ENCODE measurements around the gene NCOA1.

DNA sequence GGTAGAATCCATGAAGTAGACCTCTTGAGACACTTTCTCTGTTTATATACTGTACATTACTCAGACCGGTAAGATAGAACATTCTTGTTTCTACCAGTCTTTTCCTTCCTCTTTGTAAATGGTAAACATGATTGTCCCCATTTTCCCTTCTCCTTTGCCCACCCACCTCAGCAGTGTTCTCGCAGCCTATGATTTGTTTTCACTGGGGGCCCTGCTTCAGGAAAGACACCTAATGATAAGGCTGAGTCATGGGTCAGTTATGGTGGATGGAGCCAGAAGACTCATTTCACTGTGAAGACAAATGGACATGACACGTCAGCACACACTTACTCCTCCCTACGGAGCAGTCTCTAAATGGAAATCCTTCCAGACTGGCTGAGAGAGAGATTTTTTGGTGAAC is 325.8 kb downstream of the NCOA1 start:
- TF ChIP-seq, protein P1, sequence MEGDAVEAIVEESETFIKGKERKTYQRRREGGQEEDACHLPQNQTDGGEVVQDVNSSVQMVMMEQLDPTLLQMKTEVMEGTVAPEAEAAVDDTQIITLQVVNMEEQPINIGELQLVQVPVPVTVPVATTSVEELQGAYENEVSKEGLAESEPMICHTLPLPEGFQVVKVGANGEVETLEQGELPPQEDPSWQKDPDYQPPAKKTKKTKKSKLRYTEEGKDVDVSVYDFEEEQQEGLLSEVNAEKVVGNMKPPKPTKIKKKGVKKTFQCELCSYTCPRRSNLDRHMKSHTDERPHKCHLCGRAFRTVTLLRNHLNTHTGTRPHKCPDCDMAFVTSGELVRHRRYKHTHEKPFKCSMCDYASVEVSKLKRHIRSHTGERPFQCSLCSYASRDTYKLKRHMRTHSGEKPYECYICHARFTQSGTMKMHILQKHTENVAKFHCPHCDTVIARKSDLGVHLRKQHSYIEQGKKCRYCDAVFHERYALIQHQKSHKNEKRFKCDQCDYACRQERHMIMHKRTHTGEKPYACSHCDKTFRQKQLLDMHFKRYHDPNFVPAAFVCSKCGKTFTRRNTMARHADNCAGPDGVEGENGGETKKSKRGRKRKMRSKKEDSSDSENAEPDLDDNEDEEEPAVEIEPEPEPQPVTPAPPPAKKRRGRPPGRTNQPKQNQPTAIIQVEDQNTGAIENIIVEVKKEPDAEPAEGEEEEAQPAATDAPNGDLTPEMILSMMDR (IDR thresholded peaks at IDR 0.05; ENCODE audit: borderline replicate concordance, extremely low read depth, low read length, poor library complexity, severe bottlenecking) = no peak
- TF ChIP-seq EZH2 (IDR thresholded peaks at IDR 0.05; ENCODE audit: borderline replicate concordance, low read depth, low read length, severe bottlenecking) = no peak
